HepG2 (cell line): ENCODE data around the gene TCAIM. TPM values are rescaled to one million over a fixed set of nuclear protein-coding genes. Genes with fewer than 3 reads are reported as not detected.

Source experiments
- ARID5B ChIP-seq: IDR thresholded peaks from 2 replicates; pipeline ENCODE4 v1.4.0; 2020; ENCODE audit warnings: mild to moderate bottlenecking, missing genetic modification reagents
- BCLAF1 ChIP-seq: fragments of 450-650 bp; IDR thresholded peaks from 2 replicates; pipeline ENCODE4 v1.6.1; 2017; ENCODE audit warnings: mild to moderate bottlenecking
- DMAP1 ChIP-seq: IDR thresholded peaks from 2 replicates; pipeline ENCODE4 v1.6.1; 2016
- EP300 ChIP-seq, 3 experiments: sonication (generic) in 1 of 3; formaldehyde crosslinking in 1 of 3; IDR thresholded peaks; 2 replicates each; pipeline versions ENCODE4 v1.5.1 to v1.6.1; 2011 to 2020; ENCODE audit warnings: low read depth in 2 of 3, low read length in 2 of 3, borderline replicate concordance in 1 of 3, improper control_type of control experiment in 1 of 3, mild to moderate bottlenecking in 1 of 3, missing genetic modification reagents in 1 of 3, moderate library complexity in 1 of 3
- FLYWCH1 ChIP-seq: sonication (generic); formaldehyde crosslinking; IDR thresholded peaks from 2 replicates; pipeline ENCODE4 v1.8.1; 2023; ENCODE audit warnings: mild to moderate bottlenecking, missing genetic modification reagents
- FOXJ3 ChIP-seq: sonication (generic); formaldehyde crosslinking; IDR thresholded peaks from 2 replicates; pipeline ENCODE4 v1.4.0; 2020; ENCODE audit warnings: missing genetic modification reagents, mild to moderate bottlenecking, borderline replicate concordance
- MZF1 ChIP-seq: sonication (generic); formaldehyde crosslinking; IDR thresholded peaks from 2 replicates; pipeline ENCODE4 v1.8.1; 2023; ENCODE audit warnings: mild to moderate bottlenecking, missing genetic modification reagents, borderline replicate concordance
- NR2F2 ChIP-seq: IDR thresholded peaks from 2 replicates; pipeline ENCODE4 v1.6.1; 2012; ENCODE audit warnings: low read depth, inconsistent platforms, borderline replicate concordance
- RELA ChIP-seq: sonication (generic); formaldehyde crosslinking; IDR thresholded peaks from 2 replicates; pipeline ENCODE4 v1.4.0; 2020; ENCODE audit warnings: missing genetic modification reagents
- THAP9 ChIP-seq: sonication (generic); formaldehyde crosslinking; IDR thresholded peaks from 2 replicates; pipeline ENCODE4; 2020; ENCODE audit warnings: missing genetic modification reagents, mild to moderate bottlenecking, borderline replicate concordance
- ZNF850 ChIP-seq: sonication (generic); formaldehyde crosslinking; conservative IDR thresholded peaks from 2 replicates; pipeline ENCODE4 v1.9.0; 2021; ENCODE audit warnings: mild to moderate bottlenecking, missing genetic modification reagents
- polyA plus RNA-seq, 8 experiments: library from polyadenylated mRNA; depleted of rRNA in 3 of 8; stranded (reverse) in 7 of 8; unstranded in 1 of 8; fragments of >200 nt; fragmentation: Illumina TruSeq in 4 of 8; extraction: Trizol in 4 of 8; gene quantifications; 2 replicates each; pipeline versions ENCODE4 v1.2.1 to v1.2.3, GENCODE V29; 2011 to 2016; ENCODE audit warnings: low read depth in 4 of 8, missing spikeins in 1 of 8, mixed read lengths in 1 of 8; ENCODE audit not compliant: insufficient read depth in 1 of 8
- total RNA-seq, 5 experiments: library from RNA; depleted of rRNA; stranded (reverse); fragments of >200 nt; fragmentation: Illumina TruSeq; extraction: Trizol; gene quantifications; 2 replicates each; pipeline ENCODE4 v1.2.3, GENCODE V29; 2016; ENCODE audit warnings: low read depth in 1 of 5

Gene TCAIM
- total and polyA plus RNA-seq, 2 of the 13 experiments (the other 11 are each of a cell fraction or from before 2014, with no cell fraction given): 16.9 to 22.6 TPM

- no peak for TF ChIP-seq RELA (CRISPR knock-in tag)
- peak in 1 of 2 experiments; percentile 8; a peak in 1 of 4 replicates for TF ChIP-seq EP300 (IDR thresholded peaks at IDR 0.05; ENCODE audit: low read depth in 2 of 2, low read length in 2 of 2)
- TF ChIP-seq EP300 (CRISPR knock-in tag; IDR thresholded peaks at IDR 0.05; ENCODE audit: borderline replicate concordance): no peak
- TF ChIP-seq ZNF850 (CRISPR knock-in tag): no peak
- TF ChIP-seq DMAP1: no peak
- no peak for TF ChIP-seq FOXJ3 (CRISPR knock-in tag)
- no peak for TF ChIP-seq BCLAF1
- no peak for TF ChIP-seq FLYWCH1 (CRISPR knock-in tag)
- no peak for TF ChIP-seq THAP9 (CRISPR knock-in tag)
- 0 out of 2 replicates have a peak, but pooled peaks have one; percentile 17 for TF ChIP-seq ARID5B (CRISPR knock-in tag)
- TF ChIP-seq NR2F2: peak; percentile 93
- TF ChIP-seq MZF1 (CRISPR knock-in tag): no peak
Measured at GRCh38 chr3:44400771-44401170, 62.2 kb downstream of the TCAIM start (continued).
